Neural cell (in vitro differentiated cells): ENCODE measurements around the gene DSCAM. TPM values are rescaled to one million over a fixed set of nuclear protein-coding genes. Genes with fewer than 3 reads are reported as not detected.
A peak's percentile ranks its signal among the peaks of the same experiment; 100 is the strongest.

ENCODE experiments used
- H2AFZ ChIP-seq: fragments of 200-600, 300-800 bp; sonication (generic), shearing (Covaris generic); 2 replicates; pipeline ENCODE4 v1.6.0; 2014; ENCODE audit warnings: low read depth, mild to moderate bottlenecking, antibody characterized with exemption, low read length, moderate library complexity
- H3F3A ChIP-seq: fragments of 200-600 bp; shearing (Covaris generic); 2 replicates; pipeline ENCODE4 v1.6.1; 2016; ENCODE audit warnings: mild to moderate bottlenecking, moderate library complexity, mixed read lengths, antibody characterized with exemption, low read length; ENCODE audit not compliant: insufficient read depth, poor library complexity, severe bottlenecking
- H3K27ac ChIP-seq: fragments of 200-600, 300-800 bp; sonication (generic), shearing (Covaris generic); 2 replicates; pipeline ENCODE4 v1.5.1; 2014; ENCODE audit warnings: mild to moderate bottlenecking, low read length, moderate library complexity
- H3K27me3 ChIP-seq: fragments of 300-800, 200-600 bp; sonication (generic), shearing (Covaris generic); 2 replicates; pipeline ENCODE4 v1.6.0; 2014; ENCODE audit warnings: mild to moderate bottlenecking, low read depth, low read length, moderate library complexity; ENCODE audit not compliant: insufficient read depth
- H3K36me3 ChIP-seq: fragments of 300-800, 200-600 bp; sonication (generic), shearing (Covaris generic); 2 replicates; pipeline ENCODE4 v1.5.1; 2014; ENCODE audit warnings: mild to moderate bottlenecking, antibody characterized with exemption, low read length, moderate library complexity; ENCODE audit not compliant: insufficient read depth
- H3K4me2 ChIP-seq: fragments of 300-800, 200-600 bp; sonication (generic), shearing (Covaris generic); 2 replicates; pipeline ENCODE4 v1.6.0; 2014; ENCODE audit warnings: mild to moderate bottlenecking, low read length
- H3K4me3 ChIP-seq: fragments of 300-800, 200-600 bp; sonication (generic), shearing (Covaris generic); 2 replicates; pipeline ENCODE4 v1.5.1; 2014; ENCODE audit warnings: mild to moderate bottlenecking, low read length, moderate library complexity
- H3K79me2 ChIP-seq: fragments of 200-600 bp; shearing (Covaris generic); replicated peaks from 2 replicates; pipeline ENCODE4 v1.6.0; 2014; ENCODE audit warnings: mild to moderate bottlenecking, low read length, moderate library complexity; ENCODE audit not compliant: insufficient read depth
- H3K9ac ChIP-seq: fragments of 300-800, 200-600 bp; sonication (generic), shearing (Covaris generic); 2 replicates; pipeline ENCODE4 v1.6.1; 2016; ENCODE audit warnings: mild to moderate bottlenecking, low read length, mixed read lengths
- H3K9me2 ChIP-seq: fragments of 200-600 bp; shearing (Covaris generic); 2 replicates; pipeline ENCODE4 v1.6.1; 2016; ENCODE audit warnings: mild to moderate bottlenecking, low read length, mixed read lengths; ENCODE audit not compliant: insufficient read depth
- H3K9me3 ChIP-seq: fragments of 200-600, 300-800 bp; sonication (generic), shearing (Covaris generic); 2 replicates; pipeline ENCODE4 v1.6.1; 2016; ENCODE audit warnings: mild to moderate bottlenecking, mixed run types, low read length, moderate library complexity, mixed read lengths
- H4K20me1 ChIP-seq: fragments of 200-600 bp; shearing (Covaris generic); 2 replicates; pipeline ENCODE4 v1.6.1; 2016; ENCODE audit warnings: mild to moderate bottlenecking, mixed run types; ENCODE audit not compliant: insufficient read depth
- EP300 ChIP-seq: fragments of 450-650 bp; conservative IDR thresholded peaks from 2 replicates; pipeline ENCODE4 v1.6.1; 2014; ENCODE audit warnings: antibody characterized with exemption, mild to moderate bottlenecking, moderate library complexity; ENCODE audit not compliant: poor library complexity, severe bottlenecking
- EZH2 ChIP-seq: fragments of 200-600, 300-800 bp; shearing (Covaris generic), sonication (generic); IDR thresholded peaks from 2 replicates; pipeline ENCODE4 v1.6.1; 2014; ENCODE audit warnings: antibody characterized with exemption, low read length, borderline replicate concordance, mild to moderate bottlenecking; ENCODE audit not compliant: insufficient read depth, poor library complexity, severe bottlenecking
- MXI1 ChIP-seq: fragments of 450-650 bp; conservative IDR thresholded peaks from 2 replicates; pipeline ENCODE4 v1.6.1; 2014; ENCODE audit warnings: antibody characterized with exemption, mild to moderate bottlenecking; ENCODE audit not compliant: poor library complexity, severe bottlenecking
- POLR2AphosphoS5 ChIP-seq: IDR thresholded peaks from 2 replicates; pipeline ENCODE4 v1.6.1; 2012
- RAD21 ChIP-seq: fragments of 450-650 bp; conservative IDR thresholded peaks from 2 replicates; pipeline ENCODE4 v1.6.1; 2014; ENCODE audit warnings: antibody characterized with exemption, mild to moderate bottlenecking, moderate library complexity
- SMC3 ChIP-seq: fragments of 450-650 bp; conservative IDR thresholded peaks from 2 replicates; pipeline ENCODE4 v1.6.1; 2014; ENCODE audit warnings: antibody characterized with exemption, mild to moderate bottlenecking, moderate library complexity; ENCODE audit not compliant: poor library complexity
- TAF1 ChIP-seq: IDR thresholded peaks from 2 replicates; pipeline ENCODE4 v1.6.1; 2012; ENCODE audit warnings: low read depth
- polyA plus RNA-seq: library from polyadenylated mRNA; depleted of rRNA; stranded (reverse); fragments of >200 nt; gene quantifications from 2 replicates; pipeline ENCODE4 v1.2.3, GENCODE V29; 2014
- TF ChIP-seq, protein P1 (sequence below): IDR thresholded peaks from 2 replicates; pipeline ENCODE4 v1.6.1; 2012; ENCODE audit warnings: borderline replicate concordance
- TF ChIP-seq, protein P2 (sequence below): fragments of 450-650 bp; IDR thresholded peaks from 2 replicates; pipeline ENCODE4 v1.5.1; 2014; ENCODE audit warnings: antibody characterized with exemption, mild to moderate bottlenecking, moderate library complexity; ENCODE audit not compliant: poor library complexity, severe bottlenecking

DSCAM gene
- polyA plus RNA-seq, 1 donor from 2014 or later = 5.3 TPM

DNA sequence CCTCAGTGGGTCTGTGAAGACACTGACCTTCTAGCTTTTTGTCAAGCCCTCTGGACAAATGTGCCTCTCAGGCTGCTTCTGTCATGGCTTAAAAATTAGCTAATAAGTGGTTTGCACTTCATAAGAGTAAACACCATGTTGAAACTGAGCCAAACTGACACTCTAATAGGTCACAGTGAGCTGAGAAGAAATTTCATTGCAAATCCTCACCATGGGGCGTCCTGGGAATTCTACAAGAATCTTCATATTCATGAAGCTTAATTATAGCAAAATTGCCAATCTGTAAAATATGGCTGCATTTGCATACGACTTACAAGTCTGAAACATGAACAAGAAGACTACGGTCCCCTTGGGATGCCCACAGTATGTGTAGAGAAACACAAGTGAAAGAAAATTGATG lies 188.6 kb downstream of the DSCAM start:
- H2AFZ ChIP-seq = no peak overlapping the region
- H3K36me3 ChIP-seq = no peaks in the 10 kb centered on the region
- H3K4me3 ChIP-seq = peak overlapping the region; percentile 38
- H4K20me1 ChIP-seq = no peaks in the 10 kb centered on the region
- no peaks in the 10 kb centered on the region for H3K79me2 ChIP-seq
- no peak overlapping the region for H3K4me2 ChIP-seq
- H3K27ac ChIP-seq = peak overlapping the region; percentile 78
- H3K27me3 ChIP-seq = no peaks in the 10 kb centered on the region
- H3K9ac ChIP-seq = peak overlapping the region; percentile 45
- H3F3A ChIP-seq = no peaks in the 10 kb centered on the region
- no peaks in the 10 kb centered on the region for H3K9me2 ChIP-seq
- TF ChIP-seq RAD21 (no peak), POLR2AphosphoS5 (no peak), SMC3 (no peak), TAF1 (no peak), EP300 (no peak), MXI1 (no peak)
- TF ChIP-seq, protein P1, sequence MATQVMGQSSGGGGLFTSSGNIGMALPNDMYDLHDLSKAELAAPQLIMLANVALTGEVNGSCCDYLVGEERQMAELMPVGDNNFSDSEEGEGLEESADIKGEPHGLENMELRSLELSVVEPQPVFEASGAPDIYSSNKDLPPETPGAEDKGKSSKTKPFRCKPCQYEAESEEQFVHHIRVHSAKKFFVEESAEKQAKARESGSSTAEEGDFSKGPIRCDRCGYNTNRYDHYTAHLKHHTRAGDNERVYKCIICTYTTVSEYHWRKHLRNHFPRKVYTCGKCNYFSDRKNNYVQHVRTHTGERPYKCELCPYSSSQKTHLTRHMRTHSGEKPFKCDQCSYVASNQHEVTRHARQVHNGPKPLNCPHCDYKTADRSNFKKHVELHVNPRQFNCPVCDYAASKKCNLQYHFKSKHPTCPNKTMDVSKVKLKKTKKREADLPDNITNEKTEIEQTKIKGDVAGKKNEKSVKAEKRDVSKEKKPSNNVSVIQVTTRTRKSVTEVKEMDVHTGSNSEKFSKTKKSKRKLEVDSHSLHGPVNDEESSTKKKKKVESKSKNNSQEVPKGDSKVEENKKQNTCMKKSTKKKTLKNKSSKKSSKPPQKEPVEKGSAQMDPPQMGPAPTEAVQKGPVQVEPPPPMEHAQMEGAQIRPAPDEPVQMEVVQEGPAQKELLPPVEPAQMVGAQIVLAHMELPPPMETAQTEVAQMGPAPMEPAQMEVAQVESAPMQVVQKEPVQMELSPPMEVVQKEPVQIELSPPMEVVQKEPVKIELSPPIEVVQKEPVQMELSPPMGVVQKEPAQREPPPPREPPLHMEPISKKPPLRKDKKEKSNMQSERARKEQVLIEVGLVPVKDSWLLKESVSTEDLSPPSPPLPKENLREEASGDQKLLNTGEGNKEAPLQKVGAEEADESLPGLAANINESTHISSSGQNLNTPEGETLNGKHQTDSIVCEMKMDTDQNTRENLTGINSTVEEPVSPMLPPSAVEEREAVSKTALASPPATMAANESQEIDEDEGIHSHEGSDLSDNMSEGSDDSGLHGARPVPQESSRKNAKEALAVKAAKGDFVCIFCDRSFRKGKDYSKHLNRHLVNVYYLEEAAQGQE = no peak
- TF ChIP-seq, protein P2, sequence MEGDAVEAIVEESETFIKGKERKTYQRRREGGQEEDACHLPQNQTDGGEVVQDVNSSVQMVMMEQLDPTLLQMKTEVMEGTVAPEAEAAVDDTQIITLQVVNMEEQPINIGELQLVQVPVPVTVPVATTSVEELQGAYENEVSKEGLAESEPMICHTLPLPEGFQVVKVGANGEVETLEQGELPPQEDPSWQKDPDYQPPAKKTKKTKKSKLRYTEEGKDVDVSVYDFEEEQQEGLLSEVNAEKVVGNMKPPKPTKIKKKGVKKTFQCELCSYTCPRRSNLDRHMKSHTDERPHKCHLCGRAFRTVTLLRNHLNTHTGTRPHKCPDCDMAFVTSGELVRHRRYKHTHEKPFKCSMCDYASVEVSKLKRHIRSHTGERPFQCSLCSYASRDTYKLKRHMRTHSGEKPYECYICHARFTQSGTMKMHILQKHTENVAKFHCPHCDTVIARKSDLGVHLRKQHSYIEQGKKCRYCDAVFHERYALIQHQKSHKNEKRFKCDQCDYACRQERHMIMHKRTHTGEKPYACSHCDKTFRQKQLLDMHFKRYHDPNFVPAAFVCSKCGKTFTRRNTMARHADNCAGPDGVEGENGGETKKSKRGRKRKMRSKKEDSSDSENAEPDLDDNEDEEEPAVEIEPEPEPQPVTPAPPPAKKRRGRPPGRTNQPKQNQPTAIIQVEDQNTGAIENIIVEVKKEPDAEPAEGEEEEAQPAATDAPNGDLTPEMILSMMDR = no peak
- no peaks in the 10 kb centered on the region for H3K9me3 ChIP-seq

DNA sequence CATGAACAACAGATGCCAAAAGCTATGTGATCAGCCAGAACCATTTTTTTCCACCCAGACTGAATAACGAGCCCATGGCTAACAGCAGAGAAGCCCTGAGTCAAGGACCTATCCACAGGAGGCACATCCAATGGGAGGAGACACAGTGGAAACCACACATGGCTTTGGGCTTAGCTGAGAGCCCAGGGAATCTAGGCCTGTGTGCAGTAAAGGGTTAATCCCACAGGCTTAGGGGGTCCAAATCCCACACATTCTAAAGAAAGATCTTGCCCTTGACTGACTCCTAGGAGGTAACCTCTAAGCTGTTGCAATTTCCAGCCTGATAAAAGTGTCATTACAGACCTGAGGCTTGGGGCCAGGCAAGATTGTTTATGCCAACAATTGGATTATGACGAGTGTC lies 194.5 kb downstream of the DSCAM start:
- Histone ChIP-seq H3K79me2 (no peaks in the 10 kb centered on the region), H3K9ac (no peak overlapping the region), H3K36me3 (no peaks in the 10 kb centered on the region), H3F3A (no peaks in the 10 kb centered on the region), H3K4me3 (no peak overlapping the region), H3K27me3 (no peaks in the 10 kb centered on the region), H3K9me2 (no peaks in the 10 kb centered on the region), H4K20me1 (no peaks in the 10 kb centered on the region), H3K27ac (no peak overlapping the region), H3K9me3 (no peaks in the 10 kb centered on the region), H2AFZ (no peak overlapping the region), H3K4me2 (no peak overlapping the region)
- TF ChIP-seq, protein P2 = no peak
- TF ChIP-seq, protein P1 = no peak
- TF ChIP-seq TAF1 (no peak), POLR2AphosphoS5 (no peak), RAD21 (no peak), EP300 (no peak), EZH2 (no peak), MXI1 (no peak), SMC3 (no peak)
